Right renal pelvis (tissue), 4 donors: Measurements from ENCODE around the gene LLGL1. TPM values are rescaled to one million over a fixed set of nuclear protein-coding genes. Genes with fewer than 3 reads are reported as not detected.

ENCODE experiments used
- DNase-seq, 4 donors: peaks; one replicate each; pipeline ENCODE4 v3.0.0-alpha.2; 2013; ENCODE audit warnings: low read depth in 4 of 4, low spot score in 3 of 4, missing footprints in 1 of 4
- polyA plus RNA-seq, 4 donors: library from polyadenylated mRNA; unstranded; fragments of 120-200 nt; gene quantifications; one replicate each; pipeline ENCODE4 v1.2.1, GENCODE V29; 2013; ENCODE audit not compliant: insufficient read length in 4 of 4

Gene LLGL1
- polyA plus RNA-seq, 4 donors: 26.7 to 36.9 (median 29.7) TPM

- DNase-seq: no peak
Observed at GRCh38 chr17:18263885-18264682, 38.6 kb downstream of the LLGL1 start.

GRCh38 chr17:18267366-18267765 is 41.9 kb downstream of the LLGL1 start:
- DNase-seq: no peak

- DNase-seq: no peak
Observed at GRCh38 chr17:18267927-18268711, 42.7 kb downstream of the LLGL1 start.

GRCh38 chr17:18270046-18270931 is 44.9 kb downstream of the LLGL1 start:
- DNase-seq: no peak

GRCh38 chr17:18277076-18277475 is 51.6 kb downstream of the LLGL1 start:
- no peak for DNase-seq

- DNase-seq: no peak
Observed at GRCh38 chr17:18278867-18279266, 53.4 kb downstream of the LLGL1 start.

GRCh38 chr17:18280249-18280648 is 54.8 kb downstream of the LLGL1 start:
- DNase-seq: no peak

- DNase-seq: no peak
Observed at GRCh38 chr17:18280766-18281371, 55.4 kb downstream of the LLGL1 start.

GRCh38 chr17:18281788-18282187 is 56.4 kb downstream of the LLGL1 start:
- no peak for DNase-seq

- no peak for DNase-seq
Observed at GRCh38 chr17:18285296-18285695, 59.9 kb downstream of the LLGL1 start.

GRCh38 chr17:18291718-18292540 is 66.5 kb downstream of the LLGL1 start:
- DNase-seq: no peak

Other genes starting within 250 kb of the LLGL1 start
- gene ATPAF2, start 186.5 kb upstream of the LLGL1 start, polyA plus RNA-seq: 10 to 100 TPM; 20.4 to 32.4 (median 27.8) TPM
- gene GID4, start 186.2 kb upstream of the LLGL1 start, polyA plus RNA-seq: 10 to 100 TPM; 13.6 to 15.4 (median 14.2) TPM
- 10 to 100 TPM; 33.2 to 41.8 (median 36.0) TPM for gene DRG2, start 137.7 kb upstream of the LLGL1 start, polyA plus RNA-seq
- gene MYO15A, start 116.9 kb upstream of the LLGL1 start, polyA plus RNA-seq: 1 to 10 TPM; 2.1 to 3.8 (median 2.8) TPM
- gene ALKBH5, start 41.8 kb upstream of the LLGL1 start, polyA plus RNA-seq: 10 to 100 TPM; 65.2 to 71.8 (median 68.8) TPM
- gene FLII, start 33.1 kb downstream of the LLGL1 start, polyA plus RNA-seq: 100 to 1,000 TPM; 128 to 144 (median 136) TPM
- gene MIEF2, start 35.0 kb downstream of the LLGL1 start, polyA plus RNA-seq: 10 to 100 TPM; 13.9 to 20.4 (median 16.0) TPM
- 10 to 100 TPM; 34.3 to 41.7 (median 39.2) TPM for gene TOP3A, start 89.4 kb downstream of the LLGL1 start, polyA plus RNA-seq
- gene SMCR8, start 89.7 kb downstream of the LLGL1 start, polyA plus RNA-seq: 10 to 100 TPM; 15.3 to 16.6 (median 16.4) TPM
- gene SHMT1, start 137.9 kb downstream of the LLGL1 start, polyA plus RNA-seq: 10 to 100 TPM; 53.9 to 67.4 (median 58.6) TPM
- gene EVPLL, start 152.1 kb downstream of the LLGL1 start, polyA plus RNA-seq: under 1 TPM; 0.37 to 0.87 (median 0.62) TPM